Thyroid gland (tissue), 4 donors: Measurements from ENCODE around the gene ZCCHC4.

Experiments
- POLR2A ChIP-seq, 2 donors: fragments of 450-650 bp; IDR thresholded peaks; one replicate each; pipeline ENCODE4 v1.6.1; 2017; ENCODE audit warnings: antibody characterized with exemption in 2 of 2, mild to moderate bottlenecking in 2 of 2, moderate library complexity in 1 of 2
- TF ChIP-seq, protein P1 (sequence below), 6 experiments: fragments of 200-600 bp in 3 of 6; fragments of 450-650 bp in 3 of 6; sonication (generic) in 3 of 6; IDR thresholded peaks; one replicate each; pipeline ENCODE4 v1.5.1; 2016 to 2019; ENCODE audit warnings: antibody characterized with exemption in 6 of 6, mild to moderate bottlenecking in 2 of 6, inconsistent platforms in 1 of 6, moderate library complexity in 1 of 6

DNA sequence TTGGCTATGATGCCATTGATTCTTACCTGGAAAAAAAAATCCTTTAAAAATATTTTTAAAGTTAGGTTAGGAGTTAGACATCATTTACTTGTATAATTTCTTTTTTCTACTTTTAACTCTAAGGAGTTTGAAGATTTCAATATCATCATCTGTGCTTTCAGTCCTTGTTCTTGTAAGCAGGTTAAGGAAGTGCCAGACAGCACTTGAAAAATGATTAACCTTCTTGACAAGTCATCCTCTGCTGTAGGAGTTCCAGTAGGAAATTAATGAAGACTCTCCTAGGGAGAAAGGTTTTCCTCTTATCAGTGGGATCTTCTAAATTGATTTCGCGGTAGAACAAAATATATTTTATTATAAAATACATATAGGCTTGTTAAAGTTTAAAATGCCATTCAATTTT lies 35.4 kb downstream of the ZCCHC4 start:
- TF ChIP-seq, protein P1, sequence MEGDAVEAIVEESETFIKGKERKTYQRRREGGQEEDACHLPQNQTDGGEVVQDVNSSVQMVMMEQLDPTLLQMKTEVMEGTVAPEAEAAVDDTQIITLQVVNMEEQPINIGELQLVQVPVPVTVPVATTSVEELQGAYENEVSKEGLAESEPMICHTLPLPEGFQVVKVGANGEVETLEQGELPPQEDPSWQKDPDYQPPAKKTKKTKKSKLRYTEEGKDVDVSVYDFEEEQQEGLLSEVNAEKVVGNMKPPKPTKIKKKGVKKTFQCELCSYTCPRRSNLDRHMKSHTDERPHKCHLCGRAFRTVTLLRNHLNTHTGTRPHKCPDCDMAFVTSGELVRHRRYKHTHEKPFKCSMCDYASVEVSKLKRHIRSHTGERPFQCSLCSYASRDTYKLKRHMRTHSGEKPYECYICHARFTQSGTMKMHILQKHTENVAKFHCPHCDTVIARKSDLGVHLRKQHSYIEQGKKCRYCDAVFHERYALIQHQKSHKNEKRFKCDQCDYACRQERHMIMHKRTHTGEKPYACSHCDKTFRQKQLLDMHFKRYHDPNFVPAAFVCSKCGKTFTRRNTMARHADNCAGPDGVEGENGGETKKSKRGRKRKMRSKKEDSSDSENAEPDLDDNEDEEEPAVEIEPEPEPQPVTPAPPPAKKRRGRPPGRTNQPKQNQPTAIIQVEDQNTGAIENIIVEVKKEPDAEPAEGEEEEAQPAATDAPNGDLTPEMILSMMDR (IDR thresholded peaks at IDR 0.05): no peak
- no peak for TF ChIP-seq POLR2A (IDR thresholded peaks at IDR 0.05)
